ENCODE measurements around the gene PLCB1.
"Not testable (repeated sequence)": the region's sequence is repeated elsewhere in the genome, so short reads cannot be mapped to it uniquely, and the experiment has no call there.

Gene PLCB1

DNA sequence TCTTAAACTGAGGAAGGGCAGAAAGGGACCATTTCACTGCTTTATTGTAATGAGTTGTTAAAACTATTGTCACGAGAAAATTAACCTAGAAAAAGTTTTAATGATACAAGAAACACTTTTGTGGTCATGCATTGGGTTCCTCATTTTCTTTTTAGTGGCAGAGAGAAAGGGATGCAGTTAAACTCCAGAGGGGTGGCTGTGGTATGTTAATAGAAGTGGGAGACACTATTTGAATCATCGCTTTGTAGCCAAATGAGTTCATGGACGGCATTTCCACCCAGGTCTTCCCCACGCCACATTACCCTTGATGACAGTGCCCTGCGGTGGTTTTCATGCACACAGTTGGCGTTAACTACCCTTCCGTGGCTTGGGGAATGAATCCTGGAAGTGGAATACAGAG, 235.6 kb downstream of the PLCB1 start:
- no peak for DNase-seq (ENCODE audit: low read depth in 2 of 2)

DNA sequence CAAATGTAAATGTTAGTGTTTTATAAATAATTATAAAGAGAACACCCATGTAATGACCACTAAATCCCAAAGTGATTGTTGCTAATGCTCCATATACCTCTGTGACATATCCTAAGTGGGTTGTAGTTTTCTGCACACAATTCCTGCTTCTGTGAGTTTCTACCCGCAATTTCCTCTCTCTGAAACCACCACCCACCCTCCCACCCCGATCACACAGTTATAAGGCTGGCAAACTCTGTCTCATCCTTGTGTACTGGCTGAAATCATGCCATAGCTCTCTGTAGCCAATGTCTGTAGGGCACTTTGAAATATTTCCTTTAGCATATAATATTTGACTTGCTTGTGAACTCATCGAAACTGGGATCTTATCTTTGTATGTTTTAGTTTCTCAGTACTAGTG, 236.6 kb downstream of the PLCB1 start:
- DNase-seq (ENCODE audit: low read depth in 2 of 2), result no peak

DNA sequence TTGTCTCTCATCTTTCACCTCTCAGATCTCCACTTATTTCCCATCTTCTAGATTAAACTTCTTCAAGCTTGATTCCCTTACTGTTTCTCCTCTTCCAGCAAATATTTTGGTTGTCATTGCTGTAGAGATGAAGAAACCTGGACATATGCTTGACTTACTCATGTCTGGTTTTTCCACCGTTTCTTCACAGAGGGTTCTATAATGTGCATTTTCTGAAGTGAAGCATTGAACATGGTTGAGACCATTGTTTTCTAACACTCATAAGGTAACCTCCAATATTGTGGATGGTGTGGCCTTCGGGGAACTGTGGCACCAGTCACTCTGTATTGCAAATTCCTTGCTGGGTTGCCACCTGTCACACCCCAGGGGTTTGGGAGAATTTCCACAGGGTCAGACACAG, 237.2 kb downstream of the PLCB1 start:
- no peak for DNase-seq (ENCODE audit: low read depth in 2 of 2)

GRCh38 chr20:8370774-8371173, 238.7 kb downstream of the PLCB1 start:
- no peak for DNase-seq (ENCODE audit: low read depth in 2 of 2)

DNA sequence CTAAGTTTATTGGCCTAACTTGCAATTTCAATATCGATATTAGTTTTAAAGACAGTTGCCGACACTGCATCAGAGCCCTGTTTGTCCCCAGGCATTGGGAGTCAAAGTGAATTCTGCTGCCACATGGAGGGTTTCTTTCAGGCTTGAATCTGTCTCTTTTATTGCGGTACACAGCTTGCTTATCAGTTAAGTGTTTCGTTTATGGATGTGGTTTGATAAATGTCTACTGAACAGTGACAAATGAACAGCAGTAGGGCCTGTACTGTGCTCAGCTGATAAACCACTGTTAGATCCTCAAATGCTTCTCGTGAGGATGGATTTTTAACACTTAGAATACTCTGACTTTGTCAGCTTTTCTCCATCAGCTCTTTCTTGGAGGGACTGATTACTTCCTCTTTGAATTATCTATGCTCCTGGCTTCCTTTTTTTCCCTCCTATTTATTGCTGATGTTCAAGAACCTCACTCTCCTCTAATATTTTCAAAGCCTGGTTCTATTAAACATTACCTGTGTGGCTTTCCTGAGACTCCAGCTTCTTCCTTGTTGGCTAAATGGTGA, 240.8 kb downstream of the PLCB1 start:
- DNase-seq (ENCODE audit: low read depth in 2 of 2), result no peak

- DNase-seq (ENCODE audit: low read depth in 2 of 2), result no peak
Measured at GRCh38 chr20:8373579-8373978, 241.5 kb downstream of the PLCB1 start.

- no peak for DNase-seq (ENCODE audit: low read depth in 2 of 2)
Measured at GRCh38 chr20:8375898-8376297, 243.8 kb downstream of the PLCB1 start.

DNA sequence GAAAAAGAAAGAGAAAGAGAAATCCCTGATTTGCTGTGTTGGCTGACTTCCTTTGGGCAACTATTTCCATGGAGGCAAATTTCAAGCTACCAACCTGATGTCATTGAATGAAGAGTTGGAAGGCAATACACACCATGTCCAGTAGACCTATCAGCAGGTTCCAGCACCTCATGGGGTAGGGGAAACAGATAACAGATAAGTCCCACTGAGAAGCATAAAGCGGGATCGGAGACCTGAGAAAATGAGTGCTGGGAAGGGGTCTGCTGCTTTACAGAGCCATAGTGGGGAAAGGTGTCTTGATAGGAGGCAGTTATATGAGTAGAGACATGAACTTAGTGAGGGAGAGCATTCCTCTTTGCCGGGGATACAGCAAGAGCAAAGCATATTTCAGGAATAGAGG, 244.9 kb downstream of the PLCB1 start:
- DNase-seq (ENCODE audit: low read depth in 2 of 2), result no peak

DNA sequence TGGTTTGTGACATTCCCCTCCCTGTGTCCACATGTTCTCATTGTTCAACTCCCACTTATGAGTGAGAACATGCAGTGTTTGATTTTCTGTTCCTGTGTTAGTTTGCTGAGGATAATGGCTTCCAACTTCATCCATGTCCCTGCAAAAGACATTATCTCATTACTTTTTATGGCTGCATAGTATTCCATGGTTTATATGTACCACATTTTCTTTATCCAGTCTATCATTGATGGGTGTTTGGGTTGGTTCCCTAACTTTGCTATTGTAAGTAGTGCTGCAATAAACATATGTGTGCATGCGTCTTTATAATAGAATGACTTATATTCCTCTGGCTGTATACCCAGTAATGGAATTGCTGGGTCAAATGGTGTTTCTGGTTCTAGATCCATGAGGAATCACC, 247.1 kb downstream of the PLCB1 start:
- DNase-seq (ENCODE audit: low read depth in 2 of 2), result not testable (repeated sequence)

- DNase-seq (ENCODE audit: low read depth in 2 of 2), result no peak
Measured at GRCh38 chr20:8385247-8385646, 253.2 kb downstream of the PLCB1 start.

DNA sequence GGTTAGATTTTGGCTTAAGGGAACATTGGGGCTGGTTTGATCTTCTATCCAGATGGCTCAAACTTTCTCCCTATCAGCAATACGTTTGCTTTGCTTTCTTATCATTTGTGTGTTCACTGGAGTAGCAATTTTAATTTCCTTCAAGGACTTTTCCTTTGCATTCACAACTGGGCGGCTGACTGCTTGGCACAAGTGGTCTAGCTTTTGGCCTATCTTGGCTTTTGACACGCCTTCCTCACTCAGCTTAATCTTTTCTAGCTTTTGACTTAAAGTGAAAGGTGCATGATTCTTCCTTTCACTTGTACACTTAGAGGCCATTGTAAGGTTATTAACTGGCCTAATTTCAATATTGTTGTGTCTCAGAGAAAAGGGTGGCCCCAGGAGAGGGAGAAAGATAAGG, 254.9 kb downstream of the PLCB1 start:
- no peak for DNase-seq (ENCODE audit: low read depth in 2 of 2)

DNA sequence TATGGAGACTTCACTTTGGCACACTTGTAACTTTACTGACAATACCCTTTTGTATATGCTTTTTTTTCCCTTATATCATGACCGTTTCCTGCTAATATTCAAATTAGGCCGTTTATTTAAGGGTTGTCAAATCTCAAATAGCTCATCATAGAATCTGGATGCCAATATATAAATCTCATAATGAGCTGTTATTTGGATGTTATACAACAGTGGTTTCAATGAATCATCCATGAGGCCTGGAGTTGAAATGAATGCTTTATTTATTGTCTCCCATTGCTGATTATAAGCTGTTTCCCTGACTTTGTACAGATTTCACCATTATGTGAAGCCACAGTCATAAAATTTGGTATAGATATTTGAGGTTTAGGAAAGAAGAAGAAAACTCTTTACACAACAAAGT, 256.1 kb downstream of the PLCB1 start:
- DNase-seq (ENCODE audit: low read depth in 2 of 2), result no peak

DNA sequence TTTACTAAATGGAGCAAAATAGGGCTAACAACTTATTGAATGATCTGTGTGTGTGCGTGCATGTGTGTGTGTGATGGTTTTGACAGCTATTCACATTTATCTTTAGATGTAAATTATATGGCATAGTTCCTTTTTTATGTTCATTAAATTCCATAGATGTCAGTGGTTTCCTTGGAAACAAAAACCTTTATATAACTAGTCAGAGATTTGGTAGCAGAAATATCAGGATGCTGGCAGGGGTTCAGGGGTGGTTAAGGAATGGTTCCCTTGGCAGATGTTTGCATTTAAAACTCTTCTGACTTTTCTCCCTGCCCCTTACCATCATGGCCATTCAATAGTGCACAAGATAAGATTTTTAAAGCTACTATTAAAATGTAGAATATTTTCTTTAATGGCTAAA, 256.6 kb downstream of the PLCB1 start:
- DNase-seq (ENCODE audit: low read depth in 2 of 2), result no peak

DNA sequence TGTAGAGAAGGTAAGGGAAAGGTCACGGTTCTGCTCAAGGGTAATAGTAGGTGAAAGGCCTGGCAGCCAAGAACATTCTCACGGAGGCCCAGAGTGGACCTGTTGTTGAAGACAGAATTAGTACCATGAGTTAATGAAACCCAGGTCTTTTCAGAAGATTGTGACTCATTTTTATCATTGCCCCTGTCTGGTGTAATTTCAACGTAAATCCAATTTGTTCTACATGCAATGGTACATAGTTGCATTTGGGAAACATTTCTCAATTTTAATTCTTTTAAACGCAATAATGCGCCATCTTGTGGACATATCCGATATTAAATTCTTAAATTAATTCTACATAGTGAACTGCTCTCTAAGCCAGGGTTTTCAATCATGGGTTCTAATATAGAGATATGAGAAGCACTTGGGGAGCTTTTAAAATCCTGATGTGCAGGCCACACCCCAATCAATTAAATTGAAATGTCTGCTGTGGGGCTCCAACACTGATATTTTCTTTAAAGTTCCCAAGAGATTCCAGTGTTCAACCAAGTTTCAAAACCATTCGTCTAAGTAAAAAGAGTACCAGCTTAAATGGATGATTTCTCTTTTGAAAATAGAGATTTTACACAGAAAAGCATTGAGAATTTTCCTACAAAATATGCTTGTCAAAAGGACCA, 257.4 kb downstream of the PLCB1 start:
- DNase-seq (ENCODE audit: low read depth in 2 of 2), result no peak

DNA sequence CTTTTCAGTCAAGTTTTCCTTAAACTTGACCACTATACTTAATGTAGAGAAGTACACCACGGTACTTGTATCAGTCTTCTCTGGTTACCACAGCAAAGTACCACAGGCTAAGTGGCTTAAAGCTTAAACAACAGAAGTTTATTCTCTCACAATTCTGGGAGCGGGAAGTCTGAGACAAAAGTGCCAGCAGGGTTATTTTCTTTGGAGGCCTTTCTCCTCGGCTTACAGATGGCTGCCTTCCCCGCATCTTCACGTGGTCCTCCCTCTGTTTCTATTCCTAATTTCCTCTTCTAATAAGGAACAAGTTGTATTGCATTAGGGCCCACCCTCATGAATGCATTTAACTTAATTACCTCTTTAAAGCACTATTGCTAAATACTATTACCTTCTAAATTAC, 258.0 kb downstream of the PLCB1 start:
- no peak for DNase-seq (ENCODE audit: low read depth in 2 of 2)

GRCh38 chr20:8390500-8390899, 258.4 kb downstream of the PLCB1 start:
- DNase-seq (ENCODE audit: low read depth in 2 of 2), result no peak

DNA sequence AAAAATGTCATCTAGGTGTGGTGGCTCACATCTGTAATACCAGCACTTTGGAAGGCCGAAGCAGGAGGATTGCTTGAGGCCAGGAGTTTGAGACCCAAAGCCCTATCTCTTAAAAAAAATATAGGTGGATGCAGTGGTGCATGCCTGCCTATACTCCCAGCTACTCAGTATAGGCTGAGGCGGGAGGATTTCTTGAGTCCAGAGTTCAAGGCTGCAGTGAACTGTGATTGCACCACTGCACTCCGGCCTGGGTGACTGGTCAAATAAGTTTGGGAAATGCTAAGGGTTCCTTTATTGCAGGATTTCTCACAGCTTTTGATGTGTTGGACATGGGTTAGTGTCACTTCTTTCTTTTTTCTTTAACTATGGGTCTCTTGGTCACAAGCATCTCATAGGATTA, 261.3 kb downstream of the PLCB1 start:
- no peak for DNase-seq (ENCODE audit: low read depth in 2 of 2)

GRCh38 chr20:8394308-8394945, 262.4 kb downstream of the PLCB1 start:
- DNase-seq (ENCODE audit: low read depth in 2 of 2), result no peak

DNA sequence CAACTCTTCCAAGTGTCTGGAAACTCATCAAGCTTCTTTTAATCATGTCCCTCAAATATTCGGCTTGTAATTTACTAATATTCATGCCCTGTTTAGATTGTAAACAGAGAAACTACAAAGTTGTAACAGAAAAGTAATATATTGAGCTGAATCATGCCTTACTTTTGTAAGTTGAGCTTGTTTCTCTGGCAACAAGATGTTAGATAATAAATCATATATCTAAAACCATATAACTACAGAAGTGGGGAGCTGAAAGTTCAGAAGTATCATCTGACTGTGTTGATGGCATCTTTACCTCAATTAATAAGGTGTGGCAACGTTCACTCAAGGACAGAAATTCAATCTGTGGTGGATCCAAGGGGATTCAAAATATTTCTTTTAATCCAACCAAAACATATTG, 263.9 kb downstream of the PLCB1 start:
- DNase-seq (ENCODE audit: low read depth in 2 of 2), result no peak

GRCh38 chr20:8398263-8399051, 266.4 kb downstream of the PLCB1 start:
- no peak for DNase-seq (ENCODE audit: low read depth in 2 of 2)

DNA sequence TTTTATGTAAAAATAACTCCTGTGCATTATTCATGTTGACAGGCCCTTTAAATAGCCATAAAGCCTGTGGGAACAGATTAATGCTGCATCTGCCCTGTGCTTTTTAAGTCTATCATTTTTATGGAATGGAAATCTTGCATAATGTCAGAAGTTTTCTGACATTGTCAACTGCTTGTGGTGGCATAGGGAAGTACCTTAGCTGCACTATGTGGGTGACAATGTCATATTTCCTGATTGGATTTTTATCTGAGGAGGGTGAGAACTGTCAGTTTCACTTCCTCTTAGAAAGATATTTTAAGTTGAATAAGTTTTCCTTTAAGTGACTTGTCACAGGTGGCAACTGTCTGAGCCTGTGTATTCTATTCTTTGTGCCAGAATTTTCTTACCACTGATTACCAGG, 267.9 kb downstream of the PLCB1 start:
- no peak for DNase-seq (ENCODE audit: low read depth in 2 of 2)

- no peak for DNase-seq (ENCODE audit: low read depth in 2 of 2)
Measured at GRCh38 chr20:8400486-8400885, 268.4 kb downstream of the PLCB1 start.

GRCh38 chr20:8401556-8401955, 269.5 kb downstream of the PLCB1 start:
- DNase-seq (ENCODE audit: low read depth in 2 of 2), result no peak

Data from stimulated activated CD8-positive, alpha-beta memory T cell treated with anti-CD3 and anti-CD28 coated beads, Interleukin-2, amount 100 ng/mL, for 48 hours (primary cell).